Measurements from ENCODE around the gene P2RX1.

Gene P2RX1

GRCh38 chr17:3894911-3895343, 21.3 kb downstream of the P2RX1 start:
- no peak for ATAC-seq
- TF ChIP-seq CSDC2 (CRISPR knock-in tag; IDR thresholded peaks at IDR 0.05): no peak
- no peak for TF ChIP-seq TSHZ2 (CRISPR knock-in tag; IDR thresholded peaks at IDR 0.05)
- no peak for TF ChIP-seq ZNF70 (CRISPR knock-in tag; IDR thresholded peaks at IDR 0.05)
- no peak for TF ChIP-seq TCF4 (CRISPR knock-in tag; IDR thresholded peaks at IDR 0.05; ENCODE audit: borderline replicate concordance)
- TF ChIP-seq ARNTL (CRISPR knock-in tag; IDR thresholded peaks at IDR 0.05; ENCODE audit: borderline replicate concordance, low read depth): no peak
- no peak for TF ChIP-seq ISL1 (CRISPR knock-in tag; IDR thresholded peaks at IDR 0.05)
- no peak for TF ChIP-seq RARB (CRISPR knock-in tag; IDR thresholded peaks at IDR 0.05)
- no peak for TF ChIP-seq ZNF8 (CRISPR knock-in tag; IDR thresholded peaks at IDR 0.05)
- TF ChIP-seq CSRNP3 (CRISPR knock-in tag; IDR thresholded peaks at IDR 0.05): no peak
- no peak for TF ChIP-seq PATZ1 (CRISPR knock-in tag; IDR thresholded peaks at IDR 0.05; ENCODE audit: borderline replicate concordance)
- no peak for TF ChIP-seq ZC3H10 (CRISPR knock-in tag; IDR thresholded peaks at IDR 0.05)

- no peak for ATAC-seq
- TF ChIP-seq ESRRG (CRISPR knock-in tag; IDR thresholded peaks at IDR 0.05): no peak
Observed at GRCh38 chr17:3894188-3894587, 22.1 kb downstream of the P2RX1 start.

- ATAC-seq: no peak
- no peak for TF ChIP-seq CREB5 (CRISPR knock-in tag; IDR thresholded peaks at IDR 0.05; ENCODE audit: low read depth)
- TF ChIP-seq BACH2 (CRISPR knock-in tag; IDR thresholded peaks at IDR 0.05; ENCODE audit: borderline replicate concordance): no peak
Observed at GRCh38 chr17:3893720-3894116, 22.5 kb downstream of the P2RX1 start.

- peak; percentile 80 for ATAC-seq
- TF ChIP-seq BACH2 (CRISPR knock-in tag; IDR thresholded peaks at IDR 0.05; ENCODE audit: borderline replicate concordance) (no peak), PATZ1 (CRISPR knock-in tag; IDR thresholded peaks at IDR 0.05; ENCODE audit: borderline replicate concordance) (no peak), ZNF8 (CRISPR knock-in tag; IDR thresholded peaks at IDR 0.05) (no peak), POU6F1 (CRISPR knock-in tag; IDR thresholded peaks at IDR 0.05; ENCODE audit: borderline replicate concordance, low read depth) (no peak), GLIS3 (CRISPR knock-in tag; IDR thresholded peaks at IDR 0.05) (no peak), OSR1 (CRISPR knock-in tag; IDR thresholded peaks at IDR 0.05) (no peak), SNAI2 (CRISPR knock-in tag; IDR thresholded peaks at IDR 0.05) (no peak), CREB5 (CRISPR knock-in tag; IDR thresholded peaks at IDR 0.05; ENCODE audit: low read depth) (no peak), ZNF70 (CRISPR knock-in tag; IDR thresholded peaks at IDR 0.05) (no peak), ZNF565 (CRISPR knock-in tag; conservative IDR thresholded peaks at IDR 0.05; ENCODE audit: low read depth) (no peak)
Observed at GRCh38 chr17:3893003-3893719, 23.1 kb downstream of the P2RX1 start, which contains the start of gene CAMKK1. Gene CAMKK1, minus strand, starts transcription at chr17:3893053. Its CDS starts 7,366 bp downstream, at chr17:3885687.

Data from SK-N-SH treated with all-trans-retinoic acid at 6 μM for 48 hours (cell line).